Caco-2 (cell line): ENCODE measurements around the gene AFF1. TPM values are rescaled to one million over a fixed set of nuclear protein-coding genes. Genes with fewer than 3 reads are reported as not detected.

Experiments
- BruUV-seq: library from RNA; stranded (reverse); fragments of 400-500 nt; replicated peaks from 2 replicates; lab custom pipeline; 2021; lab: Mats Ljungman, UMichigan
- CTCF ChIA-PET: fragments of 300-600 bp; sonication (Branson Sonifier 250); formaldehyde crosslinking; loops from one replicate; lab custom pipeline; 2022; ENCODE audit warnings: antibody characterized with exemption; lab: Charles Lee
- POLR2A ChIA-PET: fragments of 300-600 bp; sonication (Branson Sonifier 250); formaldehyde crosslinking; loops from one replicate; lab custom pipeline; 2022; ENCODE audit warnings: antibody characterized with exemption; lab: Charles Lee
- DNase-seq, 2 experiments: peaks; one replicate each; pipeline versions ENCODE4 v3.0.0 to v3.0.0-alpha.2; 2020 to 2022
- H3K27me3 ChIP-seq: replicated peaks from 2 replicates; pipeline ENCODE4 v1.6.0; 2011; ENCODE audit warnings: low read length; ENCODE audit not compliant: control insufficient read depth, insufficient read depth
- H3K36me3 ChIP-seq: 2 replicates; pipeline ENCODE4 v1.5.1; 2011; ENCODE audit warnings: low read length; ENCODE audit not compliant: control insufficient read depth, insufficient read depth
- H3K4me1 ChIP-seq: fragments of 250-450 bp; sonication (Bioruptor Pico); 2 replicates; pipeline ENCODE4 v1.5.1; 2020; ENCODE audit warnings: mild to moderate bottlenecking
- H3K4me3 ChIP-seq: 2 replicates; pipeline ENCODE4 v1.5.1; 2011; ENCODE audit warnings: low read depth, mild to moderate bottlenecking, control low read depth, low read length
- H3K9me3 ChIP-seq: fragments of 250-450 bp; sonication (Bioruptor Pico); 2 replicates; pipeline ENCODE4 v1.5.1; 2020; ENCODE audit warnings: mild to moderate bottlenecking, moderate library complexity
- H3K27ac Mint-ChIP-seq: one replicate; pipeline ENCODE4 v1.8.0; 2022; ENCODE audit warnings: mixed read lengths; ENCODE audit not compliant: unreplicated experiment
- H3K27me3 Mint-ChIP-seq: one replicate; pipeline ENCODE4 v1.8.0; 2022; ENCODE audit warnings: mixed read lengths; ENCODE audit not compliant: insufficient read depth, unreplicated experiment
- H3K36me3 Mint-ChIP-seq: one replicate; pipeline ENCODE4 v1.8.0; 2022; ENCODE audit warnings: mild to moderate bottlenecking, mixed read lengths; ENCODE audit not compliant: insufficient read depth, unreplicated experiment
- H3K4me1 Mint-ChIP-seq: one replicate; pipeline ENCODE4 v1.8.0; 2022; ENCODE audit warnings: low read depth, mixed read lengths; ENCODE audit not compliant: unreplicated experiment
- H3K4me3 Mint-ChIP-seq: one replicate; pipeline ENCODE4 v1.8.0; 2022; ENCODE audit warnings: mild to moderate bottlenecking, moderate library complexity, mixed read lengths; ENCODE audit not compliant: unreplicated experiment
- H3K9me3 Mint-ChIP-seq: one replicate; pipeline ENCODE4 v1.8.0; 2022; ENCODE audit warnings: mixed read lengths; ENCODE audit not compliant: unreplicated experiment
- intact Hi-C: fragments of 100-400 bp; cut with micrococcal nuclease; formaldehyde crosslinking; loops from one replicate; pipeline ENCODE4 v1.10.0; 2022; ENCODE audit not compliant: unreplicated experiment
- total RNA-seq: library from RNA; stranded (reverse); gene quantifications from 2 replicates; pipeline ENCODE4 v1.2.3, GENCODE V29; 2022
- TF ChIP-seq, protein P1 (sequence below), 2 experiments: fragments of 200-600 bp in 1 of 2; IDR thresholded peaks; 1 replicate in 1 of 2; 2 replicates in 1 of 2; pipeline versions ENCODE4 v1.5.1 to v1.8.0; 2011 to 2022; ENCODE audit warnings: antibody characterized with exemption in 1 of 2, control low read depth in 1 of 2, inconsistent platforms in 1 of 2, low read depth in 1 of 2, low read length in 1 of 2, mild to moderate bottlenecking in 1 of 2, moderate library complexity in 1 of 2; ENCODE audit not compliant: insufficient read depth in 1 of 2, severe bottlenecking in 1 of 2, unreplicated experiment in 1 of 2

AFF1 gene
- total RNA-seq, 1 experiment from 2014 or later, result 48.3 TPM

DNA sequence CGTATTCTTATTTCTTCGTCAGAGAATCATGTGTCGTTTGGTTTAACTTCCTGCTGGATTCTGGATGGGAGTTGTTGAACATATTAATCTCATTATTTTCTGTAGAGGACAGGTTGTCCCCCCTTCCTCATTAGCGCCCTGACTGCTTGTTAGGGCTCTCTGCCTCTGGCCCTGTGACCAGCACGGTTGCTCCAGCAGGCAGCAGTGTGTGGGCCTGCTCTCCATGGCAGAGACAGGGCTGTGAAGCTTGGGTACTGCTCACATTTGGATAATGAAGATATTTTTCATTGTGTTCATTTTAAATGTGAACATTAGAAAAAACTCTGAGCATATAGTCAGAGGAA is 182.9 kb downstream of the AFF1 start:
- peaks cover 4% of the 10 kb centered on the region for H3K36me3 ChIP-seq
- peak overlapping the region; percentile 60 for H3K27ac Mint-ChIP-seq
- intact Hi-C loops, result loop anchor here (1.0 kb wide), 3 partner anchors 11 to 195 kb away; no protein-coding TSS in a partner anchor
- H3K4me1 ChIP-seq, result peaks cover 52% of the 10 kb centered on the region
- peaks cover 36% of the 10 kb centered on the region for H3K36me3 Mint-ChIP-seq
- no peaks in the 10 kb centered on the region for H3K27me3 ChIP-seq
- DNase-seq, result peak in 1 of 2 experiments; percentile 18
- TF ChIP-seq, protein P1, sequence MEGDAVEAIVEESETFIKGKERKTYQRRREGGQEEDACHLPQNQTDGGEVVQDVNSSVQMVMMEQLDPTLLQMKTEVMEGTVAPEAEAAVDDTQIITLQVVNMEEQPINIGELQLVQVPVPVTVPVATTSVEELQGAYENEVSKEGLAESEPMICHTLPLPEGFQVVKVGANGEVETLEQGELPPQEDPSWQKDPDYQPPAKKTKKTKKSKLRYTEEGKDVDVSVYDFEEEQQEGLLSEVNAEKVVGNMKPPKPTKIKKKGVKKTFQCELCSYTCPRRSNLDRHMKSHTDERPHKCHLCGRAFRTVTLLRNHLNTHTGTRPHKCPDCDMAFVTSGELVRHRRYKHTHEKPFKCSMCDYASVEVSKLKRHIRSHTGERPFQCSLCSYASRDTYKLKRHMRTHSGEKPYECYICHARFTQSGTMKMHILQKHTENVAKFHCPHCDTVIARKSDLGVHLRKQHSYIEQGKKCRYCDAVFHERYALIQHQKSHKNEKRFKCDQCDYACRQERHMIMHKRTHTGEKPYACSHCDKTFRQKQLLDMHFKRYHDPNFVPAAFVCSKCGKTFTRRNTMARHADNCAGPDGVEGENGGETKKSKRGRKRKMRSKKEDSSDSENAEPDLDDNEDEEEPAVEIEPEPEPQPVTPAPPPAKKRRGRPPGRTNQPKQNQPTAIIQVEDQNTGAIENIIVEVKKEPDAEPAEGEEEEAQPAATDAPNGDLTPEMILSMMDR (IDR thresholded peaks at IDR 0.05; ENCODE audit: insufficient read depth in 1 of 2, low read depth in 1 of 2, low read length in 1 of 2, severe bottlenecking in 1 of 2, unreplicated experiment in 1 of 2), result no peak
- H3K27me3 Mint-ChIP-seq, result no peaks in the 10 kb centered on the region
- POLR2A ChIA-PET, result interaction anchor here (0.5 to 1.2 kb wide), 2 partner anchors 10 to 32 kb away, joined by 3 to 7 read pairs; no protein-coding TSS in a partner anchor
- no peaks in the 10 kb centered on the region for H3K9me3 ChIP-seq
- H3K4me3 ChIP-seq, result no peak overlapping the region
- CTCF ChIA-PET, result interaction anchor here (0.7 to 1.6 kb wide), 3 partner anchors 24 to 183 kb away, joined by 3 to 7 read pairs (median 3); partner anchors contain the start of gene AFF1
- H3K4me3 Mint-ChIP-seq, result peak overlapping the region; percentile 50
- H3K4me1 Mint-ChIP-seq, result peaks cover 22% of the 10 kb centered on the region
- H3K9me3 Mint-ChIP-seq, result no peaks in the 10 kb centered on the region
- BruUV-seq, result TSS peak; percentile 53

DNA sequence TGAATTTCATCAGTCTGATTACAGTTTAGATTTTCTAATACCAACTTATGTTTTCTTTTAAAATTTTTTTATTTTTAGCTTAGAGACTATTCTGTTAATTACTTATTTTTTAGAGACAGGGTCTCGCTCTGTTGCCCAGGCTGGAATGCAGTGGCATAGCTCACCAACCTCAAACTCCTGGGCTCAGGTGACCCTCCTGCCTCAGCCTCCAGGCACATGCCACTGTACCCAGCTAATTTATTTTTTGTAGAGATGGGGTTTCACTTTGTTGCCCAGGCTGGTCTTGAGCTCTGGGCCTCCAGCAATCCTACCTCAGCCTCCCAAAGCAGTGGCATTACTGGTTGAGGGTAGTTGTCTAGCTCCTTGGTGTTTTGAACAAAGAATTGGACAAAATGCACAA is 183.6 kb downstream of the AFF1 start:
- peaks cover 52% of the 10 kb centered on the region for H3K4me1 ChIP-seq
- TF ChIP-seq, protein P1 (IDR thresholded peaks at IDR 0.05; ENCODE audit: insufficient read depth in 1 of 2, low read depth in 1 of 2, low read length in 1 of 2, severe bottlenecking in 1 of 2, unreplicated experiment in 1 of 2), result no peak
- no TSS peak for BruUV-seq
- DNase-seq, result no peak
- ChIA-PET POLR2A (no interaction called here), CTCF (no interaction called here)
- Mint-ChIP-seq H3K4me1 (peaks cover 22% of the 10 kb centered on the region), H3K4me3 (no peak overlapping the region), H3K36me3 (peaks cover 36% of the 10 kb centered on the region), H3K27ac (peak overlapping the region; percentile 60), H3K9me3 (no peaks in the 10 kb centered on the region), H3K27me3 (no peaks in the 10 kb centered on the region)
- intact Hi-C loops, result no loop called here
- H3K4me3 ChIP-seq, result no peak overlapping the region
- no peaks in the 10 kb centered on the region for H3K27me3 ChIP-seq
- peaks cover 4% of the 10 kb centered on the region for H3K36me3 ChIP-seq
- H3K9me3 ChIP-seq, result no peaks in the 10 kb centered on the region

DNA sequence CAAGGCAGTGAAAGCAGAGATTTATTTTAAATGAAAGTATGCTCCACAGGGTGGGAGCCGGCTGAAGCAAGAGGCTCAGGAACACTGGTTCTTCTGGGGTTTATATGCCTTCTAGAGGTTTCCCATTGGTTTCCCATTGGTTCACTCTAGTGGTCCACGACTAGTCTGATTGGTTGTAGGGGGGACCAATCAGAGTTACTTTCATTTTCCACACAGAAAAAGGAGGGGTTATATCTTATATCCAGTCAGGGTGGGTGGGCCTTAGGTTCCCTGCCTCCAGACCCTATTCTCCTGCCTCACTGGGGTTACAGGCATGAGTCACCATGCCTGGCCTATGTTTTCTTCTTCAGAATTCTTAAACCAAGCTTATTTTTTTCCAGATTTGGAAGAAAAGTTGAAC is 184.0 kb downstream of the AFF1 start:
- no peak overlapping the region for H3K4me3 Mint-ChIP-seq
- Histone ChIP-seq H3K4me3 (no peak overlapping the region), H3K9me3 (no peaks in the 10 kb centered on the region), H3K27me3 (no peaks in the 10 kb centered on the region), H3K4me1 (peaks cover 52% of the 10 kb centered on the region), H3K36me3 (peaks cover 4% of the 10 kb centered on the region)
- TF ChIP-seq, protein P1 (IDR thresholded peaks at IDR 0.05; ENCODE audit: insufficient read depth in 1 of 2, low read depth in 1 of 2, low read length in 1 of 2, severe bottlenecking in 1 of 2, unreplicated experiment in 1 of 2), result no peak
- H3K9me3 Mint-ChIP-seq, result no peaks in the 10 kb centered on the region
- ChIA-PET POLR2A (no interaction called here), CTCF (no interaction called here)
- BruUV-seq, result no TSS peak
- no peaks in the 10 kb centered on the region for H3K27me3 Mint-ChIP-seq
- DNase-seq, result no peak
- H3K4me1 Mint-ChIP-seq, result peaks cover 22% of the 10 kb centered on the region
- intact Hi-C loops, result no loop called here
- H3K36me3 Mint-ChIP-seq, result peaks cover 36% of the 10 kb centered on the region
- no peak overlapping the region for H3K27ac Mint-ChIP-seq
